ENCODE measurements around the gene HTR3D. TPM values are rescaled to one million over a fixed set of nuclear protein-coding genes. Genes with fewer than 3 reads are reported as not detected.

HTR3D gene
- total and polyA plus RNA-seq, 2 of the 4 experiments (the other 2 are of a cell fraction) = not detected

DNA sequence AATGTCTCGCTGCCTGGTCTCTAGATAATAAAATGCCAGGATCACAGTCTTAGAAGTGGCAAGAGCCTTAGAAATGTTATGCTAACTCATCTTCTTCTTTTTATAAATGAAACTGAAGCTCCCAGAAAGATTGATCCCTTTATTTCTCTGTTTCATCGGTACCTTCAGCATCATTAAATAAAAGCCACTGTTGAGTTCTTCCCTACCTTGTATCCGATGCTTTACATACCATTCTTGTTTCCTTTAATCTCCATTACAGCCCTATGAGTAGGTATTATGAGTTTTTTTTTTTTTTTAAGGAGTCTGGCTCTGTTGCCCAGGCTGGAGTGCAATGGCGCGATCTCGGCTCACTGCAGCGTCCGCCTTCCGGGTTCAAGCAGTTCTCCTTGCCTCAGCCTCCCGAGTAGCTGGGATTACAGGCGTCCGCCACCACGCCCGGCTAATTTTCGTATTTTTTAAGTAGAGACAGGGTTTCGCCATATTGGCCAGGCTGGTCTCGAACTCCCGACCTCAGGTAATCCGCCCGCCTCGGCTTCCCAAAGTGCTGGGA is 13.0 kb upstream of the HTR3D start:
- ChIA-PET CTCF (interaction anchor here (0.5 to 1.0 kb wide), 5 partner anchors 11 to 277 kb away, joined by 3 to 5 read pairs (median 4); no protein-coding TSS in a partner anchor), POLR2A (ENCODE audit: unreplicated experiment) (interaction anchor here (0.9 kb wide), 1 partner anchor 123 kb away, joined by 3 read pairs; no protein-coding TSS in a partner anchor)
- peak overlapping the region; percentile 94; the same call in 1 of the 2 replicates for H4K91ac ChIP-seq (ENCODE audit: insufficient read depth, low read depth, low read length)
- no peaks in the 10 kb centered on the region for H3K36me3 ChIP-seq (ENCODE audit: control insufficient read depth, insufficient read depth, low read length)
- peak overlapping the region; percentile 57 for H3K4me3 ChIP-seq (ENCODE audit: insufficient read depth, low read depth, low read length)
- H3K4me1 ChIP-seq (ENCODE audit: control insufficient read depth, insufficient read depth, low read length) = peaks cover 7% of the 10 kb centered on the region
- peak overlapping the region; percentile 97 for H3K14ac ChIP-seq (replicated peaks; ENCODE audit: low read depth, low read length)
- H2AFZ ChIP-seq (replicated peaks; ENCODE audit: low read length, poor library complexity) = peak overlapping the region; percentile 94
- intact Hi-C loops (cut with micrococcal nuclease) = loop anchor here (10.0 kb wide), 1 partner anchor 236 kb away; no protein-coding TSS in a partner anchor
- WGBS, 2 experiments (ENCODE audit: extremely low coverage in 2 of 2, insufficient read length in 1 of 2) = no CpG with 5 or more reads among the region's 21 CpGs
- no TSS peak for BruUV-seq (replicated peaks)
- in situ Hi-C loops (cut with MboI; ENCODE audit: low sequenced_read_pairs) = loop anchor here (10.0 kb wide), 1 partner anchor 124 kb away; no protein-coding TSS in a partner anchor
- H3K27me3 ChIP-seq (ENCODE audit: control insufficient read depth, insufficient read depth, low read length) = peaks cover 4% of the 10 kb centered on the region; the same call in 1 of the 2 replicates
- H3K4me2 ChIP-seq (ENCODE audit: low read depth, low read length) = peak overlapping the region; percentile 88
- peak overlapping the region; percentile 82 for H3K27ac ChIP-seq (ENCODE audit: insufficient read depth, low read length)
- no peak overlapping the region for H3K56ac ChIP-seq (ENCODE audit: extremely low read depth, insufficient read depth, low read length)
- H2BK20ac ChIP-seq (ENCODE audit: low read depth, low read length) = no peak overlapping the region
- H2BK15ac ChIP-seq (ENCODE audit: low read depth, low read length) = no peak overlapping the region; the same call in 2 of the 3 replicates
- ATAC-seq (ENCODE audit: low read depth) (no peak), DNase-seq (no peak)
- no peaks in the 10 kb centered on the region for H4K20me1 ChIP-seq (ENCODE audit: insufficient read depth, low read length)
- H3K79me1 ChIP-seq (ENCODE audit: low read depth in 1 of 2, low read length in 2 of 2) = peaks cover 15 to 22% of the 10 kb centered on the region in 2 experiments
- no peak overlapping the region for H3K18ac ChIP-seq (ENCODE audit: low read depth, low read length)
- peak overlapping the region; percentile 85 to 97 for H4K8ac ChIP-seq (ENCODE audit: low read depth in 2 of 2, low read length in 2 of 2)
- H2AK5ac ChIP-seq (ENCODE audit: low read depth, low read length) = no peak overlapping the region
- H3K23ac ChIP-seq (ENCODE audit: low read depth, low read length) = peak overlapping the region; percentile 94; the same call in 1 of the 2 replicates
- H3K4ac ChIP-seq (ENCODE audit: low read depth, low read length) = peak overlapping the region; percentile 94
- H2AK9ac ChIP-seq (replicated peaks; ENCODE audit: low read depth, low read length, poor library complexity) = no peak overlapping the region
- H3K9me3 ChIP-seq (ENCODE audit: control insufficient read depth, insufficient read depth, low read length) = no peaks in the 10 kb centered on the region
- no peak for TF ChIP-seq RAD21 (IDR thresholded peaks at IDR 0.05; ENCODE audit: low read length)
- TF ChIP-seq MXI1 (IDR thresholded peaks at IDR 0.05; ENCODE audit: borderline replicate concordance, low read depth, low read length) = no peak
- TF ChIP-seq RCOR1 (IDR thresholded peaks at IDR 0.05; ENCODE audit: insufficient replicate concordance, low read length) = no peak
- TF ChIP-seq SMC3 (IDR thresholded peaks at IDR 0.05; ENCODE audit: low read depth, low read length) = no peak
- no peak for TF ChIP-seq CEBPB (IDR thresholded peaks at IDR 0.05; ENCODE audit: low read depth, low read length)
- TF ChIP-seq POLR2A (IDR thresholded peaks at IDR 0.05; ENCODE audit: low read depth, low read length) = no peak
- no peak for TF ChIP-seq CHD1 (IDR thresholded peaks at IDR 0.05; ENCODE audit: low read depth, low read length)
- no peak for TF ChIP-seq NFE2L2 (IDR thresholded peaks at IDR 0.05; ENCODE audit: low read depth, low read length)
- TF ChIP-seq, protein P1, sequence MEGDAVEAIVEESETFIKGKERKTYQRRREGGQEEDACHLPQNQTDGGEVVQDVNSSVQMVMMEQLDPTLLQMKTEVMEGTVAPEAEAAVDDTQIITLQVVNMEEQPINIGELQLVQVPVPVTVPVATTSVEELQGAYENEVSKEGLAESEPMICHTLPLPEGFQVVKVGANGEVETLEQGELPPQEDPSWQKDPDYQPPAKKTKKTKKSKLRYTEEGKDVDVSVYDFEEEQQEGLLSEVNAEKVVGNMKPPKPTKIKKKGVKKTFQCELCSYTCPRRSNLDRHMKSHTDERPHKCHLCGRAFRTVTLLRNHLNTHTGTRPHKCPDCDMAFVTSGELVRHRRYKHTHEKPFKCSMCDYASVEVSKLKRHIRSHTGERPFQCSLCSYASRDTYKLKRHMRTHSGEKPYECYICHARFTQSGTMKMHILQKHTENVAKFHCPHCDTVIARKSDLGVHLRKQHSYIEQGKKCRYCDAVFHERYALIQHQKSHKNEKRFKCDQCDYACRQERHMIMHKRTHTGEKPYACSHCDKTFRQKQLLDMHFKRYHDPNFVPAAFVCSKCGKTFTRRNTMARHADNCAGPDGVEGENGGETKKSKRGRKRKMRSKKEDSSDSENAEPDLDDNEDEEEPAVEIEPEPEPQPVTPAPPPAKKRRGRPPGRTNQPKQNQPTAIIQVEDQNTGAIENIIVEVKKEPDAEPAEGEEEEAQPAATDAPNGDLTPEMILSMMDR (conservative IDR thresholded peaks at IDR 0.05; ENCODE audit: low read depth, low read length) = no peak
- TF ChIP-seq RFX5 (IDR thresholded peaks at IDR 0.05; ENCODE audit: low read depth, low read length) = no peak
- TF ChIP-seq MAFK (IDR thresholded peaks at IDR 0.05; ENCODE audit: low read depth, low read length) = no peak
- no peak for TF ChIP-seq FOS (IDR thresholded peaks at IDR 0.05; ENCODE audit: low read depth, low read length)
- TF ChIP-seq MAZ (IDR thresholded peaks at IDR 0.05; ENCODE audit: borderline replicate concordance, low read depth, low read length) = no peak
- TF ChIP-seq, protein P2, sequence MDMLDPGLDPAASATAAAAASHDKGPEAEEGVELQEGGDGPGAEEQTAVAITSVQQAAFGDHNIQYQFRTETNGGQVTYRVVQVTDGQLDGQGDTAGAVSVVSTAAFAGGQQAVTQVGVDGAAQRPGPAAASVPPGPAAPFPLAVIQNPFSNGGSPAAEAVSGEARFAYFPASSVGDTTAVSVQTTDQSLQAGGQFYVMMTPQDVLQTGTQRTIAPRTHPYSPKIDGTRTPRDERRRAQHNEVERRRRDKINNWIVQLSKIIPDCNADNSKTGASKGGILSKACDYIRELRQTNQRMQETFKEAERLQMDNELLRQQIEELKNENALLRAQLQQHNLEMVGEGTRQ (IDR thresholded peaks at IDR 0.05; ENCODE audit: low read depth, low read length) = no peak
- H3K9me1 ChIP-seq (ENCODE audit: insufficient read depth, low read length) = peaks cover 3% of the 10 kb centered on the region
- H2BK120ac ChIP-seq (ENCODE audit: low read depth, low read length) = no peak overlapping the region
- peak overlapping the region; percentile 84 for H4K5ac ChIP-seq (ENCODE audit: low read depth, low read length)
- no peak overlapping the region for H2BK5ac ChIP-seq (ENCODE audit: low read depth, low read length, poor library complexity, severe bottlenecking)
- dilution Hi-C loops (cut with HindIII; ENCODE audit: low sequenced_read_pairs, unreplicated experiment) = no loop called here
- peak overlapping the region; percentile 92 for H3K9ac ChIP-seq (ENCODE audit: low read depth, low read length)
